Endothelial cell of umbilical vein (primary cell): ENCODE data around the gene PDLIM5. TPM values are rescaled to one million over a fixed set of nuclear protein-coding genes. Genes with fewer than 3 reads are reported as not detected.

ENCODE experiments used
- BruUV-seq: library from RNA; stranded (reverse); fragments of 400-500 nt; replicated peaks from 2 replicates; lab custom pipeline; 2021; lab: Mats Ljungman, UMichigan
- CTCF ChIA-PET: fragments of 300-600, 350-600 bp; sonication (Branson Sonifier 250); formaldehyde crosslinking; loops from one replicate; lab custom pipeline; 2021; ENCODE audit warnings: antibody characterized with exemption, inconsistent platforms; lab: Charles Lee
- POLR2A ChIA-PET: fragments of 300-600, 350-600 bp; sonication (Branson Sonifier 250); formaldehyde crosslinking; loops from one replicate; lab custom pipeline; 2021; ENCODE audit warnings: antibody characterized with exemption, inconsistent platforms; lab: Charles Lee
- DNase-seq: peaks from one replicate; pipeline ENCODE4 v3.0.0-alpha.2; 2011; ENCODE audit warnings: low read depth, low spot score
- FAIRE-seq: peaks from 2 replicates; lab custom pipeline; 2011; peaks lifted over from hg19 to GRCh38; lab: Jason Lieb, UNC
- H2AFZ ChIP-seq: 2 replicates; pipeline ENCODE4 v1.6.0; 2012; ENCODE audit warnings: low read depth, low read length, control low read depth, inconsistent platforms
- H3K27ac ChIP-seq: 2 replicates; pipeline ENCODE4 v1.5.1; 2011; ENCODE audit warnings: low read depth, mild to moderate bottlenecking, control low read depth, low read length, moderate library complexity; ENCODE audit not compliant: insufficient read depth
- H3K27me3 ChIP-seq, 2 experiments: 2 replicates each; pipeline versions ENCODE4 v1.6.0 to v1.6.1; 2011; ENCODE audit warnings: low read length in 2 of 2, mixed read lengths in 1 of 2; ENCODE audit not compliant: control insufficient read depth in 2 of 2, insufficient read depth in 2 of 2
- H3K36me3 ChIP-seq, 2 experiments: 2 replicates in 1 of 2; 3 replicates in 1 of 2; pipeline ENCODE4 v1.5.1; 2011; ENCODE audit warnings: low read length in 2 of 2, mild to moderate bottlenecking in 1 of 2, moderate library complexity in 1 of 2; ENCODE audit not compliant: control insufficient read depth in 2 of 2, insufficient read depth in 2 of 2; ENCODE audit errors: extremely low read depth in 1 of 2
- H3K4me1 ChIP-seq: 3 replicates; pipeline ENCODE4 v1.5.1; 2011; ENCODE audit warnings: mild to moderate bottlenecking, low read length; ENCODE audit not compliant: control insufficient read depth, insufficient read depth; ENCODE audit errors: extremely low read depth
- H3K4me2 ChIP-seq: 2 replicates; pipeline ENCODE4 v1.6.1; 2011; ENCODE audit warnings: low read length, control low read depth, mixed read lengths; ENCODE audit not compliant: insufficient read depth
- H3K4me3 ChIP-seq, 3 experiments: fragments of 200-600 bp in 1 of 3; sonication (generic), shearing (Covaris generic) in 1 of 3; replicated peaks in 1 of 3; 2 replicates each; pipeline ENCODE4 v1.5.1; 2011 to 2016; ENCODE audit warnings: control low read depth in 3 of 3, low read length in 3 of 3, mild to moderate bottlenecking in 2 of 3, inconsistent platforms in 1 of 3, low read depth in 1 of 3, moderate library complexity in 1 of 3; ENCODE audit not compliant: insufficient read depth in 1 of 3
- H3K79me2 ChIP-seq: 2 replicates; pipeline ENCODE4 v1.6.0; 2012; ENCODE audit warnings: low read length, inconsistent platforms; ENCODE audit not compliant: control insufficient read depth, insufficient read depth
- H3K9ac ChIP-seq: replicated peaks from 2 replicates; pipeline ENCODE3; 2011; ENCODE audit warnings: low read length, control low read depth; ENCODE audit not compliant: insufficient read depth; ENCODE audit errors: extremely low read depth
- H3K9me1 ChIP-seq: replicated peaks from 3 replicates; pipeline ENCODE4 v1.6.0; 2011; ENCODE audit warnings: mild to moderate bottlenecking, low read length; ENCODE audit not compliant: control insufficient read depth, insufficient read depth; ENCODE audit errors: extremely low read depth
- H3K9me3 ChIP-seq: replicated peaks from 2 replicates; pipeline ENCODE4 v1.5.1; 2012; ENCODE audit warnings: low read length, inconsistent platforms; ENCODE audit not compliant: control insufficient read depth, insufficient read depth
- H4K20me1 ChIP-seq: replicated peaks from 2 replicates; pipeline ENCODE3; 2011; ENCODE audit warnings: mild to moderate bottlenecking, low read length; ENCODE audit not compliant: control insufficient read depth, insufficient read depth; ENCODE audit errors: extremely low read depth
- EZH2 ChIP-seq: IDR thresholded peaks from 2 replicates; pipeline ENCODE4 v1.6.1; 2012; ENCODE audit warnings: borderline replicate concordance, low read depth, mild to moderate bottlenecking, moderate library complexity, low read length, inconsistent platforms; ENCODE audit not compliant: severe bottlenecking
- FOS ChIP-seq: IDR thresholded peaks from 2 replicates; pipeline ENCODE4 v1.6.1; 2011; ENCODE audit warnings: mild to moderate bottlenecking, low read length, moderate library complexity, borderline replicate concordance; ENCODE audit not compliant: insufficient read depth
- GATA2 ChIP-seq: IDR thresholded peaks from 2 replicates; pipeline ENCODE4 v1.7.0; 2011; ENCODE audit warnings: low read depth, mild to moderate bottlenecking, moderate library complexity, mixed read lengths, low read length; ENCODE audit not compliant: insufficient read length, insufficient read depth
- JUN ChIP-seq: IDR thresholded peaks from 2 replicates; pipeline ENCODE4 v1.6.1; 2011; ENCODE audit warnings: borderline replicate concordance, low read depth; ENCODE audit not compliant: insufficient read length, insufficient read depth
- MYC ChIP-seq: IDR thresholded peaks from one replicate; pipeline ENCODE4 v1.6.1; 2011; ENCODE audit warnings: mild to moderate bottlenecking, low read depth, low read length
- POLR2A ChIP-seq: IDR thresholded peaks from 2 replicates; pipeline ENCODE4 v1.6.1; 2012; ENCODE audit warnings: low read depth, mild to moderate bottlenecking, control low read depth, low read length
- POLR2AphosphoS5 ChIP-seq: IDR thresholded peaks from 2 replicates; pipeline ENCODE4 v1.6.1; 2012; ENCODE audit warnings: low read depth, mild to moderate bottlenecking, control low read depth, low read length, moderate library complexity; ENCODE audit not compliant: insufficient read depth
- dilution Hi-C: fragments of 300-500 bp; cut with MboI; formaldehyde crosslinking; loops from one replicate; pipeline ENCODE4 v1.15.0; 2019; ENCODE audit warnings: low sequenced_read_pairs; ENCODE audit not compliant: extremely low pct_ligation_motif_present
- intact Hi-C: fragments of 100-400 bp; cut with micrococcal nuclease; formaldehyde crosslinking; loops from one replicate; pipeline ENCODE4 v1.10.0; 2022
- polyA plus RNA-seq, 4 experiments: library from polyadenylated mRNA; depleted of rRNA in 3 of 4; stranded (reverse) in 3 of 4; unstranded in 1 of 4; fragments of >200 nt; gene quantifications; 2 replicates each; pipeline versions ENCODE4 v1.2.1 to v1.2.3, GENCODE V29; 2011 to 2012; ENCODE audit warnings: missing spikeins in 1 of 4
- total RNA-seq: library from RNA; stranded (reverse); gene quantifications from 2 replicates; pipeline ENCODE4 v1.2.3, GENCODE V29; 2021
- TF ChIP-seq, protein P1 (sequence below), 2 donors: IDR thresholded peaks; 1 replicate in 1 of 2; 2 replicates in 1 of 2; pipeline ENCODE4 v1.5.1; 2011; ENCODE audit warnings: low read length in 2 of 2, mild to moderate bottlenecking in 2 of 2, moderate library complexity in 2 of 2, control low read depth in 1 of 2, inconsistent platforms in 1 of 2, low read depth in 1 of 2; ENCODE audit not compliant: insufficient read depth in 1 of 2; ENCODE audit errors: extremely low read depth in 1 of 2
- TF ChIP-seq, protein P2 (sequence below): IDR thresholded peaks from 2 replicates; pipeline ENCODE4 v1.6.1; 2011; ENCODE audit not compliant: insufficient read depth, insufficient read length

The PDLIM5 gene
- total and polyA plus RNA-seq, 2 donors (not counting 3 experiments of a cell fraction or from before 2014, with no cell fraction given), result 243 to 310 TPM

DNA sequence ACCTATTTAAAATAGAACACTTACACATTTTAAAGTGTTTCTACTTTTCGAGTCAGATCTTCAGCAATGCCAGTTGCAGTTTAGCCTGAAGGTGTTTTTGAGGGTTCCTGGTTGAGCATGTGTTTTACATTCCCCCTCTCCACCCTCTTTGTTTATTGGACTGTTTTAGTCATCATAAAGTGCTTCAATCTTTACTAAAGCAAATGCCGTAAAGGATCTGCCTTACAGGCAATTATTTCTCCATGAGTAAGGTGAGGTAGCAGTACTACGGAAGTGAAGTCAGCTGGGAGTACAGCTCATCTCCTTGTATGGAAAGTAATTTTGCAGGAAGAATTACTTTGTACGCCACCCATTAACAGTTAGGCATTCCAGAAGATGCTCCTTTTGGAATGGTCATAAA is 36.9 kb downstream of the PDLIM5 start:
- TF ChIP-seq POLR2AphosphoS5 (peak; percentile 15), EZH2 (no peak), FOS (peak; percentile 4), MYC (no peak), JUN (no peak), GATA2 (no peak), POLR2A (no peak)
- TF ChIP-seq, protein P1, sequence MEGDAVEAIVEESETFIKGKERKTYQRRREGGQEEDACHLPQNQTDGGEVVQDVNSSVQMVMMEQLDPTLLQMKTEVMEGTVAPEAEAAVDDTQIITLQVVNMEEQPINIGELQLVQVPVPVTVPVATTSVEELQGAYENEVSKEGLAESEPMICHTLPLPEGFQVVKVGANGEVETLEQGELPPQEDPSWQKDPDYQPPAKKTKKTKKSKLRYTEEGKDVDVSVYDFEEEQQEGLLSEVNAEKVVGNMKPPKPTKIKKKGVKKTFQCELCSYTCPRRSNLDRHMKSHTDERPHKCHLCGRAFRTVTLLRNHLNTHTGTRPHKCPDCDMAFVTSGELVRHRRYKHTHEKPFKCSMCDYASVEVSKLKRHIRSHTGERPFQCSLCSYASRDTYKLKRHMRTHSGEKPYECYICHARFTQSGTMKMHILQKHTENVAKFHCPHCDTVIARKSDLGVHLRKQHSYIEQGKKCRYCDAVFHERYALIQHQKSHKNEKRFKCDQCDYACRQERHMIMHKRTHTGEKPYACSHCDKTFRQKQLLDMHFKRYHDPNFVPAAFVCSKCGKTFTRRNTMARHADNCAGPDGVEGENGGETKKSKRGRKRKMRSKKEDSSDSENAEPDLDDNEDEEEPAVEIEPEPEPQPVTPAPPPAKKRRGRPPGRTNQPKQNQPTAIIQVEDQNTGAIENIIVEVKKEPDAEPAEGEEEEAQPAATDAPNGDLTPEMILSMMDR (IDR thresholded peaks at IDR 0.05; ENCODE audit: extremely low read depth in 1 of 2, insufficient read depth in 1 of 2, low read depth in 1 of 2, low read length in 2 of 2), result no peak
- TF ChIP-seq, protein P2, sequence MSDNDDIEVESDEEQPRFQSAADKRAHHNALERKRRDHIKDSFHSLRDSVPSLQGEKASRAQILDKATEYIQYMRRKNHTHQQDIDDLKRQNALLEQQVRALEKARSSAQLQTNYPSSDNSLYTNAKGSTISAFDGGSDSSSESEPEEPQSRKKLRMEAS, result no peak
- DNase-seq, result no peak
- no peak for FAIRE-seq
- CTCF ChIA-PET, result interaction anchor here (0.9 to 1.2 kb wide), 2 partner anchors 31 to 36 kb away, joined by 3 read pairs; no protein-coding TSS in a partner anchor
- no peak overlapping the region for H3K9ac ChIP-seq
- H3K4me3 ChIP-seq, result no peak overlapping the region
- no peak overlapping the region for H2AFZ ChIP-seq
- intact Hi-C loops (no loop called here), dilution Hi-C loops (no loop called here)
- POLR2A ChIA-PET, result no interaction called here
- peak overlapping the region; percentile 10 for H3K4me2 ChIP-seq
- H3K27me3 ChIP-seq, result no peaks in the 10 kb centered on the region
- peaks cover 83% of the 10 kb centered on the region for H3K79me2 ChIP-seq
- H3K36me3 ChIP-seq, result peaks cover 0 to 13% of the 10 kb centered on the region in 2 experiments
- BruUV-seq, result no TSS peak
- H3K4me1 ChIP-seq, result peaks cover 71% of the 10 kb centered on the region
- H4K20me1 ChIP-seq, result peaks cover 5% of the 10 kb centered on the region
- H3K27ac ChIP-seq, result peak overlapping the region; percentile 46
- no peaks in the 10 kb centered on the region for H3K9me1 ChIP-seq
- H3K9me3 ChIP-seq, result no peaks in the 10 kb centered on the region
